ENCODE measurements around the gene PARP14.

Gene PARP14

GRCh38 chr3:122772827-122773226, 92.2 kb downstream of the PARP14 start:
- no peak for DNase-seq (ENCODE audit: low read depth)

- no peak for DNase-seq (ENCODE audit: low read depth)
These were observed 93.4 kb downstream of the PARP14 start for GRCh38 chr3:122773944-122774509.

- no peak for DNase-seq (ENCODE audit: low read depth)
These were observed 93.9 kb downstream of the PARP14 start for GRCh38 chr3:122774564-122774963.

GRCh38 chr3:122776675-122777468, 96.2 kb downstream of the PARP14 start:
- no peak for DNase-seq (ENCODE audit: low read depth)

GRCh38 chr3:122777563-122777962, 96.9 kb downstream of the PARP14 start:
- no peak for DNase-seq (ENCODE audit: low read depth)

Data from HS-27A (cell line).